Keratinocyte (primary cell): ENCODE measurements around the gene DNAJB6. TPM values are rescaled to one million over a fixed set of nuclear protein-coding genes. Genes with fewer than 3 reads are reported as not detected.

ENCODE experiments used
- DNase-seq: peaks from one replicate; pipeline ENCODE4 v3.0.0-alpha.2; 2011; ENCODE audit warnings: low read depth, missing footprints, low spot score
- FAIRE-seq: peaks from 2 replicates; lab custom pipeline; 2011; peaks lifted over from hg19 to GRCh38; lab: Jason Lieb, UNC
- H2AFZ ChIP-seq: 2 replicates; pipeline ENCODE4 v1.6.0; 2012; ENCODE audit warnings: low read length, control low read depth, inconsistent platforms; ENCODE audit not compliant: control insufficient read depth
- H3K27ac ChIP-seq: 2 replicates; pipeline ENCODE4 v1.5.1; 2011; ENCODE audit warnings: low read length; ENCODE audit not compliant: control insufficient read depth, insufficient read depth
- H3K27me3 ChIP-seq: 3 replicates; pipeline ENCODE4 v1.6.0; 2011; ENCODE audit warnings: low read length; ENCODE audit not compliant: control insufficient read depth, insufficient read depth; ENCODE audit errors: extremely low read depth
- H3K36me3 ChIP-seq, 2 experiments: 2 replicates in 1 of 2; 3 replicates in 1 of 2; pipeline ENCODE4 v1.5.1; 2011; ENCODE audit warnings: low read length in 2 of 2, mild to moderate bottlenecking in 1 of 2; ENCODE audit not compliant: control insufficient read depth in 2 of 2, insufficient read depth in 2 of 2; ENCODE audit errors: extremely low read depth in 1 of 2
- H3K4me1 ChIP-seq: 3 replicates; pipeline ENCODE4 v1.5.1; 2011; ENCODE audit warnings: low read length; ENCODE audit not compliant: control insufficient read depth, insufficient read depth; ENCODE audit errors: extremely low read depth
- H3K4me2 ChIP-seq: 3 replicates; pipeline ENCODE4 v1.6.0; 2011; ENCODE audit warnings: low read depth, low read length; ENCODE audit not compliant: control insufficient read depth, insufficient read depth; ENCODE audit errors: extremely low read depth
- H3K4me3 ChIP-seq, 3 experiments: fragments of 200-600 bp in 1 of 3; sonication (generic) in 1 of 3; 2 replicates in 2 of 3; 3 replicates in 1 of 3; pipeline ENCODE4 v1.5.1; 2011 to 2016; ENCODE audit warnings: low read length in 3 of 3, mild to moderate bottlenecking in 3 of 3, control low read depth in 2 of 3, inconsistent platforms in 1 of 3, low read depth in 1 of 3, mixed read lengths in 1 of 3, mixed run types in 1 of 3, moderate library complexity in 1 of 3; ENCODE audit not compliant: control insufficient read depth in 2 of 3, insufficient read depth in 2 of 3; ENCODE audit errors: extremely low read depth in 1 of 3
- H3K79me2 ChIP-seq: 2 replicates; pipeline ENCODE4 v1.6.0; 2012; ENCODE audit warnings: low read length; ENCODE audit not compliant: control insufficient read depth, insufficient read depth
- H3K9ac ChIP-seq: 3 replicates; pipeline ENCODE4 v1.6.0; 2011; ENCODE audit warnings: low read length; ENCODE audit not compliant: control insufficient read depth, insufficient read depth; ENCODE audit errors: extremely low read depth
- H3K9me1 ChIP-seq: 3 replicates; pipeline ENCODE4 v1.6.0; 2011; ENCODE audit warnings: low read length; ENCODE audit not compliant: control insufficient read depth, insufficient read depth; ENCODE audit errors: extremely low read depth
- H3K9me3 ChIP-seq: 2 replicates; pipeline ENCODE4 v1.5.1; 2012; ENCODE audit warnings: low read depth, low read length; ENCODE audit not compliant: control insufficient read depth
- H4K20me1 ChIP-seq: 3 replicates; pipeline ENCODE4 v1.6.0; 2011; ENCODE audit warnings: low read length; ENCODE audit not compliant: control insufficient read depth, insufficient read depth; ENCODE audit errors: extremely low read depth
- EZH2 ChIP-seq: IDR thresholded peaks from one replicate; pipeline ENCODE4 v1.6.1; 2012; ENCODE audit warnings: inconsistent platforms, mild to moderate bottlenecking, low read length, moderate library complexity
- dilution Hi-C: fragments of 300-500 bp; cut with MboI; formaldehyde crosslinking; loops from one replicate; pipeline ENCODE4 v1.7.0; 2020; ENCODE audit warnings: low sequenced_read_pairs; ENCODE audit not compliant: extremely low pct_ligation_motif_present
- polyA plus RNA-seq, 5 experiments: library from polyadenylated mRNA; depleted of rRNA in 3 of 5; stranded (reverse) in 3 of 5; stranded (forward) in 1 of 5; unstranded in 1 of 5; fragments of >200 nt; gene quantifications; 1 replicate in 1 of 5; 2 replicates in 3 of 5; 3 replicates in 1 of 5; pipeline versions ENCODE4 v1.2.1 to v1.2.3, GENCODE V29; 2011 to 2012; ENCODE audit warnings: missing spikeins in 2 of 5, low read depth in 1 of 5, low replicate concordance in 1 of 5
- TF ChIP-seq, protein P1 (sequence below), 3 experiments: IDR thresholded peaks in 1 of 3; conservative IDR thresholded peaks in 1 of 3; optimal IDR thresholded peaks in 1 of 3; 2 replicates in 2 of 3; 3 replicates in 1 of 3; pipeline versions ENCODE3 to v1.5.1; 2011; ENCODE audit warnings: low read length in 3 of 3, mild to moderate bottlenecking in 3 of 3, moderate library complexity in 2 of 3, control low read depth in 1 of 3, inconsistent platforms in 1 of 3; ENCODE audit not compliant: insufficient read depth in 2 of 3; ENCODE audit errors: extremely low read depth in 1 of 3

The DNAJB6 gene
- polyA plus RNA-seq, 1 donor (not counting 4 experiments of a cell fraction or from before 2014, with no cell fraction given), result 152 TPM

DNA sequence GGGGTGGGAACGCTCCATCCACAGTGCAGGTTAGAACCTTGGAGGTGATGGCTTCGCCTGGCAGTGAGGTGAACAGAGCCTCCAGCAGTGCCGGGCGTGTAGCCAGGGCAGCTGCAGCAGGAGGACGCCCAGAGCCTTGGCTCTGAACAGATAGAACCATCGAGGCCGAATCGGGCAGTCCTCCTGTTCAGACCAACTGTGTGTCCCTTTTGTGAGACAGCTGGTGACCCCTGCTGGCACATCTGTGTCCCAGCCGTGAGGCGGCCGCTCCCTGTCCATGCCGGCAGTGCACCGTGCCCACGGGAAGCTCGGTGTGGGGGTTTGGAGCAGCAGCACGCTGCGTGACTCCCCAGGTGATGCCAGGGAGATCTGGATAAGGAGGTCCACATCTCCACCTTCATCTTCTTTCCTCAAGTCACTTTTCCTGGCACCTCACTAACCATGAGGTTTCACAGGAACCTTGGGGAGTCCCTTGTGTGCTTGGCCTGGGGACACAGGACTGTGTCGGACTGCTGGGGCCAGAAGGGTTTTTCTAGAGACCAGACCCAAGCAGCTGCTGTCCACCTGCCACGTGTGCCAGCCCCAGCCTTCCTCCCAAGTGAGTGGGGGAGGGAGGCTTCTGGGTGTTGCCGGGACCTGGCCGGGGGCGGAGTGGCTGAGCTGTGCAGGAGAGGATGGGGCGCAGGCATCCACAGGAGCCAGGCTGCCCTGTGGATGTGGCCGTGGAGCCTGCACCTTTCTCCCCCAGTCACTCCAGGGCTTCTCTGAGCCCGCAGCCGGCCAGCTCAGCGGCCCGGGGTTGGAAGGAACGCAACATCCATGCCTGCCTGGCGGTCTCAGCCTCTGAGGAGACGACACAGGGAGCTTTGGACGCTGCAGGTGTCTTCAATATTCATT, 69.4 kb downstream of the DNAJB6 start:
- no peak overlapping the region for H3K4me2 ChIP-seq
- H3K9me1 ChIP-seq, result peaks cover 9% of the 10 kb centered on the region
- H3K27ac ChIP-seq, result peak overlapping the region; percentile 36
- TF ChIP-seq, protein P1, sequence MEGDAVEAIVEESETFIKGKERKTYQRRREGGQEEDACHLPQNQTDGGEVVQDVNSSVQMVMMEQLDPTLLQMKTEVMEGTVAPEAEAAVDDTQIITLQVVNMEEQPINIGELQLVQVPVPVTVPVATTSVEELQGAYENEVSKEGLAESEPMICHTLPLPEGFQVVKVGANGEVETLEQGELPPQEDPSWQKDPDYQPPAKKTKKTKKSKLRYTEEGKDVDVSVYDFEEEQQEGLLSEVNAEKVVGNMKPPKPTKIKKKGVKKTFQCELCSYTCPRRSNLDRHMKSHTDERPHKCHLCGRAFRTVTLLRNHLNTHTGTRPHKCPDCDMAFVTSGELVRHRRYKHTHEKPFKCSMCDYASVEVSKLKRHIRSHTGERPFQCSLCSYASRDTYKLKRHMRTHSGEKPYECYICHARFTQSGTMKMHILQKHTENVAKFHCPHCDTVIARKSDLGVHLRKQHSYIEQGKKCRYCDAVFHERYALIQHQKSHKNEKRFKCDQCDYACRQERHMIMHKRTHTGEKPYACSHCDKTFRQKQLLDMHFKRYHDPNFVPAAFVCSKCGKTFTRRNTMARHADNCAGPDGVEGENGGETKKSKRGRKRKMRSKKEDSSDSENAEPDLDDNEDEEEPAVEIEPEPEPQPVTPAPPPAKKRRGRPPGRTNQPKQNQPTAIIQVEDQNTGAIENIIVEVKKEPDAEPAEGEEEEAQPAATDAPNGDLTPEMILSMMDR (optimal IDR thresholded peaks at IDR 0.05 in 1 of 3, IDR thresholded peaks at IDR 0.05 in 1 of 3, conservative IDR thresholded peaks at IDR 0.05 in 1 of 3; ENCODE audit: extremely low read depth in 1 of 3, insufficient read depth in 2 of 3, low read length in 3 of 3), result peak in 2 of 3 experiments; percentile 15 to 38
- TF ChIP-seq EZH2, result no peak
- H3K9me3 ChIP-seq, result no peaks in the 10 kb centered on the region
- H3K4me3 ChIP-seq, result no peak overlapping the region
- peaks cover 21% of the 10 kb centered on the region for H3K79me2 ChIP-seq
- no peak overlapping the region for H3K9ac ChIP-seq
- DNase-seq (no peak), FAIRE-seq (no peak)
- no peaks in the 10 kb centered on the region for H3K27me3 ChIP-seq
- peaks cover 18% of the 10 kb centered on the region for H4K20me1 ChIP-seq
- peaks cover 15 to 30% of the 10 kb centered on the region in 2 experiments for H3K36me3 ChIP-seq
- no peak overlapping the region for H2AFZ ChIP-seq
- H3K4me1 ChIP-seq, result peaks cover 11% of the 10 kb centered on the region
- dilution Hi-C loops, result no loop called here

DNA sequence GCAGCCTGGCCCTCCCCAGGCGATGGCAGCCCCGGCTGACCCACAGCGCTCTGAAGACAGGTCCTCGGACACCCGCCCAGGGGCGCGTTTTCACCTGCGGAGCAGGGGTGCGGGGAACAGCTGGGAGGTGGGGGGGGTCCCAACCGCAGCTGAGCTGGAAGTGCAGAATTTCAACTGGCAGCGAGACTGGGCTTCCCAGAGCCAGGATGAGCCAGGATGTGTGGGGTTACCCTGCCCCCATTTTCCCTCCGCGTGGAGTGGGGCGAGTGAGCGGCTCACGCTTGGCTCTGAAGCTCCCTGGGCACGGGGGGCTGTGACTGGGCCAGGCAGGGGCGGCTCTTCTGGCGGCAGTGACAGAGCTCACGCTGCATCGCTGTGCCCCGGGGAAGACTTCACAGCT, 70.2 kb downstream of the DNAJB6 start:
- H3K9me1 ChIP-seq, result peaks cover 9% of the 10 kb centered on the region
- no peak overlapping the region for H3K9ac ChIP-seq
- FAIRE-seq (no peak), DNase-seq (no peak)
- H3K27me3 ChIP-seq, result no peaks in the 10 kb centered on the region
- no peak overlapping the region for H3K4me2 ChIP-seq
- H2AFZ ChIP-seq, result no peak overlapping the region
- TF ChIP-seq, protein P1 (optimal IDR thresholded peaks at IDR 0.05 in 1 of 3, IDR thresholded peaks at IDR 0.05 in 1 of 3, conservative IDR thresholded peaks at IDR 0.05 in 1 of 3; ENCODE audit: extremely low read depth in 1 of 3, insufficient read depth in 2 of 3, low read length in 3 of 3), result no peak
- no peak for TF ChIP-seq EZH2
- peaks cover 16% of the 10 kb centered on the region for H4K20me1 ChIP-seq
- dilution Hi-C loops, result no loop called here
- H3K9me3 ChIP-seq, result no peaks in the 10 kb centered on the region
- no peak overlapping the region for H3K27ac ChIP-seq
- H3K79me2 ChIP-seq, result peaks cover 18% of the 10 kb centered on the region
- no peak overlapping the region for H3K4me3 ChIP-seq
- peaks cover 11% of the 10 kb centered on the region for H3K4me1 ChIP-seq
- peaks cover 16 to 30% of the 10 kb centered on the region in 2 experiments for H3K36me3 ChIP-seq
